ENCODE results near the gene GATA6. TPM values are rescaled to one million over a fixed set of nuclear protein-coding genes. Genes with fewer than 3 reads are reported as not detected.

Gene GATA6
- total RNA-seq, 1 donor from 2014 or later, result 1.9 TPM

GRCh38 chr18:22161090-22161489 lies 8.3 kb upstream of the GATA6 start:
- no peaks in the 10 kb centered on the region for H3K9me3 Mint-ChIP-seq (ENCODE audit: unreplicated experiment)
- no peak for DNase-seq (ENCODE audit: extremely low spot score, unreplicated experiment)
- H3K36me3 Mint-ChIP-seq (ENCODE audit: unreplicated experiment), result no peaks in the 10 kb centered on the region
- H3K4me1 Mint-ChIP-seq (ENCODE audit: unreplicated experiment), result peaks cover 8% of the 10 kb centered on the region
- no peak overlapping the region for H3K27ac Mint-ChIP-seq (ENCODE audit: unreplicated experiment)
- H3K4me3 Mint-ChIP-seq (ENCODE audit: unreplicated experiment), result no peak overlapping the region
- no peak for TF ChIP-seq CTCF (IDR thresholded peaks at IDR 0.05)
- H3K27me3 Mint-ChIP-seq (ENCODE audit: unreplicated experiment), result peaks cover 83% of the 10 kb centered on the region

- H3K27me3 Mint-ChIP-seq (ENCODE audit: unreplicated experiment), result peaks cover 91% of the 10 kb centered on the region
- H3K36me3 Mint-ChIP-seq (ENCODE audit: unreplicated experiment), result no peaks in the 10 kb centered on the region
- no peak for TF ChIP-seq CTCF (IDR thresholded peaks at IDR 0.05)
- no peak overlapping the region for H3K27ac Mint-ChIP-seq (ENCODE audit: unreplicated experiment)
- H3K9me3 Mint-ChIP-seq (ENCODE audit: unreplicated experiment), result no peaks in the 10 kb centered on the region
- peaks cover 25% of the 10 kb centered on the region for H3K4me1 Mint-ChIP-seq (ENCODE audit: unreplicated experiment)
- no peak for DNase-seq (ENCODE audit: extremely low spot score, unreplicated experiment)
- no peak overlapping the region for H3K4me3 Mint-ChIP-seq (ENCODE audit: unreplicated experiment)
Observed at GRCh38 chr18:22163416-22164161, 5.8 kb upstream of the GATA6 start.

GRCh38 chr18:22164337-22165048 lies 4.9 kb upstream of the GATA6 start:
- no peaks in the 10 kb centered on the region for H3K9me3 Mint-ChIP-seq (ENCODE audit: unreplicated experiment)
- H3K4me1 Mint-ChIP-seq (ENCODE audit: unreplicated experiment), result peaks cover 28% of the 10 kb centered on the region
- H3K36me3 Mint-ChIP-seq (ENCODE audit: unreplicated experiment), result no peaks in the 10 kb centered on the region

GRCh38 chr18:22165049-22165602 lies 4.3 kb upstream of the GATA6 start:
- Mint-ChIP-seq H3K27me3 (ENCODE audit: unreplicated experiment) (peaks cover 81% of the 10 kb centered on the region), H3K4me1 (ENCODE audit: unreplicated experiment) (peaks cover 31% of the 10 kb centered on the region), H3K4me3 (ENCODE audit: unreplicated experiment) (peak overlapping the region; percentile 53), H3K27ac (ENCODE audit: unreplicated experiment) (no peak overlapping the region), H3K36me3 (ENCODE audit: unreplicated experiment) (no peaks in the 10 kb centered on the region), H3K9me3 (ENCODE audit: unreplicated experiment) (no peaks in the 10 kb centered on the region)
- DNase-seq (ENCODE audit: extremely low spot score, unreplicated experiment), result no peak
- TF ChIP-seq CTCF (IDR thresholded peaks at IDR 0.05), result no peak

More at GRCh38 chr18:22164337-22165048, 4.9 kb upstream of the GATA6 start:
- Mint-ChIP-seq H3K4me3 (ENCODE audit: unreplicated experiment) (no peak overlapping the region), H3K27ac (ENCODE audit: unreplicated experiment) (no peak overlapping the region), H3K27me3 (ENCODE audit: unreplicated experiment) (peaks cover 86% of the 10 kb centered on the region)
- TF ChIP-seq CTCF (IDR thresholded peaks at IDR 0.05), result no peak
- DNase-seq (ENCODE audit: extremely low spot score, unreplicated experiment), result no peak

GRCh38 chr18:22165603-22166068 lies 3.8 kb upstream of the GATA6 start:
- Mint-ChIP-seq H3K27me3 (ENCODE audit: unreplicated experiment) (peaks cover 79% of the 10 kb centered on the region), H3K9me3 (ENCODE audit: unreplicated experiment) (no peaks in the 10 kb centered on the region), H3K27ac (ENCODE audit: unreplicated experiment) (no peak overlapping the region), H3K4me1 (ENCODE audit: unreplicated experiment) (peaks cover 31% of the 10 kb centered on the region), H3K36me3 (ENCODE audit: unreplicated experiment) (no peaks in the 10 kb centered on the region), H3K4me3 (ENCODE audit: unreplicated experiment) (peak overlapping the region; percentile 26)
- no peak for DNase-seq (ENCODE audit: extremely low spot score, unreplicated experiment)
- no peak for TF ChIP-seq CTCF (IDR thresholded peaks at IDR 0.05)

Measured in osteocyte (in vitro differentiated cells).